Transverse colon (tissue), 4 donors: ENCODE data around the gene ASB1. TPM values are rescaled to one million over a fixed set of nuclear protein-coding genes. Genes with fewer than 3 reads are reported as not detected.

ENCODE experiments used
- DNase-seq: peaks from one replicate; pipeline ENCODE4 v3.0.0-alpha.2; 2019
- H3K27ac ChIP-seq, 4 donors: fragments of 200-600 bp; sonication (generic); 2 replicates each; pipeline ENCODE4 v1.5.1; 2016 to 2018; ENCODE audit warnings: inconsistent platforms in 4 of 4
- H3K27me3 ChIP-seq: fragments of 200-600 bp; sonication (generic); 2 replicates; pipeline ENCODE4 v1.5.1; 2017; ENCODE audit warnings: inconsistent platforms
- H3K36me3 ChIP-seq, 4 donors: fragments of 200-600 bp; sonication (generic); 2 replicates each; pipeline ENCODE4 v1.5.1; 2017 to 2019; ENCODE audit warnings: inconsistent platforms in 4 of 4
- H3K4me1 ChIP-seq, 4 donors: fragments of 200-600 bp; sonication (generic); 2 replicates each; pipeline ENCODE4 v1.5.1; 2017 to 2020; ENCODE audit warnings: inconsistent platforms in 4 of 4
- H3K4me3 ChIP-seq, 4 donors: fragments of 200-600 bp; sonication (generic); 1 replicate in 1 of 4; 2 replicates in 3 of 4; pipeline versions ENCODE4 v1.5.1 to v1.6.1; 2017 to 2019; ENCODE audit warnings: inconsistent platforms in 4 of 4
- H3K9me3 ChIP-seq, 2 donors: fragments of 200-600 bp; sonication (generic); 2 replicates each; pipeline ENCODE4 v1.5.1; 2017 to 2019; ENCODE audit warnings: inconsistent platforms in 2 of 2
- EP300 ChIP-seq: sonication (generic); formaldehyde crosslinking; IDR thresholded peaks from one replicate; pipeline ENCODE4 v1.6.1; 2017; ENCODE audit warnings: antibody characterized with exemption, low read depth
- POLR2A ChIP-seq: fragments of 450-650 bp; IDR thresholded peaks from one replicate; pipeline ENCODE4 v1.6.1; 2016; ENCODE audit warnings: antibody characterized with exemption, mild to moderate bottlenecking, moderate library complexity
- POLR2AphosphoS5 ChIP-seq, 3 donors: sonication (generic); formaldehyde crosslinking; IDR thresholded peaks; one replicate each; pipeline ENCODE4 v1.6.1; 2016; ENCODE audit warnings: antibody characterized with exemption in 3 of 3
- WGBS, 2 donors: methylation state at CpG; one replicate each; pipeline ENCODE4 v1.1.5; 2018; ENCODE audit warnings: low coverage in 1 of 2; 5-methylcytosine and 5-hydroxymethylcytosine counted together
- in situ Hi-C, 4 donors: fragments of 200-750 bp; cut with MboI; loops; one replicate each; pipeline versions ENCODE4 v1.15.0 to v1.15.1; 2017; ENCODE audit warnings: low sequenced_read_pairs in 3 of 4, low pct_ligation_motif_present in 1 of 4, low pct_unique_long_range_greater_than_20kb in 1 of 4
- intact Hi-C: fragments of 100-400 bp; cut with DNase I; formaldehyde crosslinking; loops from one replicate; pipeline ENCODE4 v1.15.1; 2023; ENCODE audit warnings: low total_unique reads
- small RNA-seq, 4 donors: library from RNA; depleted of rRNA; stranded (forward); fragments of <200 nt; gene quantifications; one replicate each; pipeline ENCODE3, GENCODE V24; 2016
- total RNA-seq, 4 donors: library from RNA; depleted of rRNA; stranded (reverse); fragments of >200 nt; gene quantifications; one replicate each; pipeline ENCODE4 v1.1.0, GENCODE V29; 2016
- TF ChIP-seq, protein P1 (sequence below), 5 experiments: fragments of 200-600 bp in 3 of 5; fragments of 450-650 bp in 2 of 5; sonication (generic) in 3 of 5; IDR thresholded peaks; 1 replicate in 2 of 5; 2 replicates in 3 of 5; pipeline ENCODE4 v1.5.1; 2016 to 2017; ENCODE audit warnings: antibody characterized with exemption in 5 of 5, inconsistent platforms in 3 of 5, mild to moderate bottlenecking in 2 of 5, moderate library complexity in 1 of 5

ASB1 gene
- total RNA-seq, 4 donors from 2014 or later = 9.4 to 48.3 (median 17.2) TPM

GRCh38 chr2:238498691-238499295 lies 72.1 kb downstream of the ASB1 start:
- Histone ChIP-seq H3K27ac (no peak overlapping the region), H3K4me3 (no peak overlapping the region), H3K27me3 (no peaks in the 10 kb centered on the region), H3K9me3 (no peaks in the 10 kb centered on the region), H3K4me1 (peaks cover 0 to 5% (median 0%) of the 10 kb centered on the region in 4 donors), H3K36me3 (no peaks in the 10 kb centered on the region)
- no peak for TF ChIP-seq EP300
- no peak for TF ChIP-seq POLR2AphosphoS5 (IDR thresholded peaks at IDR 0.05)
- no peak for TF ChIP-seq POLR2A
- TF ChIP-seq, protein P1, sequence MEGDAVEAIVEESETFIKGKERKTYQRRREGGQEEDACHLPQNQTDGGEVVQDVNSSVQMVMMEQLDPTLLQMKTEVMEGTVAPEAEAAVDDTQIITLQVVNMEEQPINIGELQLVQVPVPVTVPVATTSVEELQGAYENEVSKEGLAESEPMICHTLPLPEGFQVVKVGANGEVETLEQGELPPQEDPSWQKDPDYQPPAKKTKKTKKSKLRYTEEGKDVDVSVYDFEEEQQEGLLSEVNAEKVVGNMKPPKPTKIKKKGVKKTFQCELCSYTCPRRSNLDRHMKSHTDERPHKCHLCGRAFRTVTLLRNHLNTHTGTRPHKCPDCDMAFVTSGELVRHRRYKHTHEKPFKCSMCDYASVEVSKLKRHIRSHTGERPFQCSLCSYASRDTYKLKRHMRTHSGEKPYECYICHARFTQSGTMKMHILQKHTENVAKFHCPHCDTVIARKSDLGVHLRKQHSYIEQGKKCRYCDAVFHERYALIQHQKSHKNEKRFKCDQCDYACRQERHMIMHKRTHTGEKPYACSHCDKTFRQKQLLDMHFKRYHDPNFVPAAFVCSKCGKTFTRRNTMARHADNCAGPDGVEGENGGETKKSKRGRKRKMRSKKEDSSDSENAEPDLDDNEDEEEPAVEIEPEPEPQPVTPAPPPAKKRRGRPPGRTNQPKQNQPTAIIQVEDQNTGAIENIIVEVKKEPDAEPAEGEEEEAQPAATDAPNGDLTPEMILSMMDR (IDR thresholded peaks at IDR 0.05) = no peak
- intact Hi-C loops (no loop called here), in situ Hi-C loops (no loop called here)
- WGBS, 2 donors = 70 to 85% methylated on average over 2 to 17 of the region's 17 CpGs
- no peak for DNase-seq

- Histone ChIP-seq H3K27me3 (no peaks in the 10 kb centered on the region), H3K27ac (no peak overlapping the region), H3K9me3 (no peaks in the 10 kb centered on the region), H3K4me3 (no peak overlapping the region), H3K36me3 (no peaks in the 10 kb centered on the region), H3K4me1 (no peaks in the 10 kb centered on the region)
- intact Hi-C loops (no loop called here), in situ Hi-C loops (no loop called here)
- WGBS, 2 donors = 85 to 92% methylated on average over 2 to 21 of the region's 21 CpGs
- TF ChIP-seq POLR2AphosphoS5 (IDR thresholded peaks at IDR 0.05) (no peak), EP300 (no peak), POLR2A (no peak)
- TF ChIP-seq, protein P1 (IDR thresholded peaks at IDR 0.05) = no peak
- DNase-seq = no peak
Measured at GRCh38 chr2:238499731-238500580, 73.2 kb downstream of the ASB1 start.

- Histone ChIP-seq H3K36me3 (no peaks in the 10 kb centered on the region), H3K27me3 (no peaks in the 10 kb centered on the region), H3K4me1 (no peaks in the 10 kb centered on the region), H3K9me3 (no peaks in the 10 kb centered on the region), H3K4me3 (no peak overlapping the region), H3K27ac (no peak overlapping the region)
- no peak for DNase-seq
- TF ChIP-seq EP300 (no peak), POLR2AphosphoS5 (IDR thresholded peaks at IDR 0.05) (no peak), POLR2A (no peak)
- TF ChIP-seq, protein P1 (IDR thresholded peaks at IDR 0.05) = no peak
- WGBS, 2 donors = 86 to 96% methylated on average over 1 to 5 of the region's 5 CpGs
- intact Hi-C loops (no loop called here), in situ Hi-C loops (no loop called here)
Measured at GRCh38 chr2:238501311-238501710, 74.6 kb downstream of the ASB1 start.

Small RNA genes lying within 50 kb of the gene (small RNA-seq; reads per million reads assigned to genes)
- gene RNU6-234P = 0 reads per million in 4 donors

Other genes with a start within 250 kb of the ASB1 start
- 10 to 100 TPM; 16.3 to 40.0 (median 32.1) TPM for gene ILKAP, start 223.2 kb upstream of the ASB1 start, total RNA-seq
- 10 to 100 TPM; 15.0 to 94.5 (median 31.7) TPM for gene HES6, start 186.9 kb upstream of the ASB1 start, total RNA-seq
- gene PER2, start 138.3 kb upstream of the ASB1 start, total RNA-seq = 10 to 100 TPM; 19.1 to 67.3 (median 32.3) TPM
- 10 to 100 TPM in 3 of 4 donors, 1 to 10 TPM in 1; 1.1 to 14.1 (median 10.4) TPM for gene TRAF3IP1, start 106.4 kb upstream of the ASB1 start, total RNA-seq